GM18508 (cell line): ENCODE results near the gene EPHX1.

ENCODE experiments used
- ATAC-seq: cut with Tn5 transposase; IDR thresholded peaks from one replicate; pipeline ENCODE4 v1.9.1; 2021; ENCODE audit warnings: moderate number of reproducible peaks; ENCODE audit not compliant: insufficient read depth, unreplicated experiment

Gene EPHX1

DNA sequence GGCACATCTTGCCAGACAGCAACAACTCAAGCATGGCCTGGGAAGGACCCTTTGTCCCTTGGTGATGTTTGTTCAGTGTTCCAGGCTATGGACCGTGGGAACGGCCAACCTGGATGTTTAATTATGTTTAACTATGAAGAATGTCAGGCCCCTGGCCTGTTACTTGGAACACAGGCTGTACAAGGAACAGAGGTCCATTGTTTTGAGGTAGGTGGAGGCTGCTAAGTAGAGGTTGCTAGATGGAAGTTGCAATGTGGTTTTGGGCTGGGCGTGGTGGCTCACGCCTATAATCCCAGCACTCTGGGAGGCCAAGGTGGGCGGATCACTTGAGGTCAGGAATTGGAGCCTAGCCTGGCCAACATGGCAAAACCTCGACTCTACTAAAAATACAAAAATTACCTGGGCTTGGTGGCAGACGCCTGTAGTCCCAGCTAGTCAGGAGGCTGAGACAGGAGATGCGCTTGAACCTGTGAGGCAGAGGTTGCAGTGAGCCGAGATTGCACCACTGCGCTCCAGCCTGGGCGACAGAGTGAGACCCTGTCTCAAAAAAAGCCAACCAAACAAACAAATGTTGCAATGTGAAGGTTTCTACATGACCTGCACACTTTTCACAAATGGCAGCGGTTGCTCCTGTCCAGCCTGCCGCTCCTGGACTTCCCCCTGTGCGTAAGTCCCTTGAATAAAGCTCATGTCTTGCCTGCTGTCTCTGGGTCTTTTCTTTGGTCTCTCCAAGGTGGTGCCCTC, 81.5 kb downstream of the EPHX1 start:
- ATAC-seq: no peak

DNA sequence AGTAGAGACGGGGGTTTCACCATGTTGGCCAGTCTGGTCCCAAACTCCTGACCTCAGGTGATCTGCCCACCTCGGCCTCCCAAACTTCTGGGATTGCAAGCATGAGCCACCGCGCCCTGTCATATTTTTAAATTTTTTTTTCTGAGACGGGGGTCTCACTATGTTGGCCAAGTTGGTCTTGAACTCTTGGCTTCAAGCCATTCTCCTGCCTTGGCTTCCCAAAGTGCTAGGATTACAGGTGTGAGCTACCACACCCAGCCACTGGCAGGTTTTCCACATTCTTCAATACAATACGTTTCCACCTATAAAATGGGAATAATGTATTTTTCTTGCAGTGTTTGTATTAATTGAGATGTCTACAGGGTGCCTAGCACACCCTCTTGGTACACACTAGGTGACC, 82.4 kb downstream of the EPHX1 start:
- no peak for ATAC-seq
